ENCODE results near the gene TNFRSF6B. TPM values are rescaled to one million over a fixed set of nuclear protein-coding genes. Genes with fewer than 3 reads are reported as not detected.

Gene TNFRSF6B
- total RNA-seq, 4 donors from 2014 or later: 6.7 to 15.5 (median 10.5) TPM

- peaks cover 18 to 20% of the 10 kb centered on the region in 2 donors for H3K4me1 ChIP-seq
- DNase-seq: peak; percentile 42
- H3K27me3 ChIP-seq: no peaks in the 10 kb centered on the region
- H3K4me3 ChIP-seq (replicated peaks in 1 of 3): peak overlapping the region; percentile 80 to 93 (median 88)
- intact Hi-C loops (cut with DNase I): no loop called here
- 13% methylated on average over 15 to 29 of the region's 56 CpGs for WGBS, 2 donors
- TF ChIP-seq POLR2A (IDR thresholded peaks at IDR 0.05) (no peak), CTCF (IDR thresholded peaks at IDR 0.05) (peak in 3 of 6 experiments; percentile 17 to 28 (median 20))
- no peaks in the 10 kb centered on the region for H3K9me3 ChIP-seq
- H3K27ac ChIP-seq: peak overlapping the region; percentile 59 to 80 (median 76)
- peaks cover 4 to 20% of the 10 kb centered on the region in 2 donors for H3K36me3 ChIP-seq
Measured at GRCh38 chr20:63706852-63707557, 10.6 kb downstream of the TNFRSF6B start.

GRCh38 chr20:63707558-63708300 lies 11.3 kb downstream of the TNFRSF6B start, which contains the start of the genes ARFRP1 and ZGPAT:
Gene ARFRP1 (minus strand): TSS chr20:63707976. CDS start chr20:63707091, 885 bp downstream.
Gene ZGPAT (plus strand): TSS chr20:63708039. CDS start chr20:63708581, 542 bp downstream.
- H3K27ac ChIP-seq: peak within 1 kb of the TSS; percentile 59 to 80 (median 76)
- no CpG with 5 or more reads among the region's 98 CpGs for WGBS, 2 donors
- H3K9me3 ChIP-seq: no peaks in the 10 kb centered on the region
- intact Hi-C loops (cut with DNase I): no loop called here
- DNase-seq: peak; percentile 87 to 89
- TF ChIP-seq CTCF (IDR thresholded peaks at IDR 0.05) (peak in 1 of 6 experiments; percentile 17), POLR2A (IDR thresholded peaks at IDR 0.05) (peak in 1 of 2 donors; percentile 62)
- peak within 1 kb of the TSS; percentile 80 to 93 (median 88) for H3K4me3 ChIP-seq (replicated peaks in 1 of 3)
- no peaks in the 10 kb centered on the region for H3K27me3 ChIP-seq
- H3K36me3 ChIP-seq: peaks cover 8 to 27% of the 10 kb centered on the region in 2 donors
- H3K4me1 ChIP-seq: peaks cover 18 to 20% of the 10 kb centered on the region in 2 donors

GRCh38 chr20:63708301-63709148 lies 12.1 kb downstream of the TNFRSF6B start:
- intact Hi-C loops (cut with DNase I): no loop called here
- H3K4me3 ChIP-seq (replicated peaks in 1 of 3): peak overlapping the region; percentile 80 to 93 (median 88)
- H3K27me3 ChIP-seq: no peaks in the 10 kb centered on the region
- peaks cover 18 to 20% of the 10 kb centered on the region in 2 donors for H3K4me1 ChIP-seq
- H3K9me3 ChIP-seq: no peaks in the 10 kb centered on the region
- H3K36me3 ChIP-seq: peaks cover 8 to 28% of the 10 kb centered on the region in 2 donors
- DNase-seq: no peak
- WGBS, 2 donors: 35 to 36% methylated on average over 35 to 42 of the region's 67 CpGs
- H3K27ac ChIP-seq: peak overlapping the region in 2 of 3 donors; percentile 15 to 80
- TF ChIP-seq CTCF (IDR thresholded peaks at IDR 0.05) (no peak), POLR2A (IDR thresholded peaks at IDR 0.05) (no peak)

- Histone ChIP-seq H3K4me1 (peaks cover 18 to 20% of the 10 kb centered on the region in 2 donors), H3K9me3 (no peaks in the 10 kb centered on the region), H3K27me3 (no peaks in the 10 kb centered on the region), H3K27ac (no peak overlapping the region), H3K4me3 (replicated peaks in 1 of 3) (no peak overlapping the region), H3K36me3 (peaks cover 8 to 30% of the 10 kb centered on the region in 2 donors)
- 93% methylated on average over 17 of the region's 17 CpGs for WGBS, 2 donors
- intact Hi-C loops (cut with DNase I): no loop called here
- TF ChIP-seq POLR2A (IDR thresholded peaks at IDR 0.05) (no peak), CTCF (IDR thresholded peaks at IDR 0.05) (no peak)
- no peak for DNase-seq
Measured at GRCh38 chr20:63709149-63709527, 12.7 kb downstream of the TNFRSF6B start.
